Osteocyte (in vitro differentiated cells): ENCODE results near the gene HEXIM1. TPM values are rescaled to one million over a fixed set of nuclear protein-coding genes. Genes with fewer than 3 reads are reported as not detected.

Experiments used
- DNase-seq: peaks from one replicate; pipeline ENCODE4 v3.0.0; 2021; ENCODE audit warnings: mixed read lengths; ENCODE audit not compliant: unreplicated experiment; ENCODE audit errors: extremely low spot score
- H3K27ac Mint-ChIP-seq: one replicate; pipeline ENCODE4 v1.8.0; 2021; ENCODE audit warnings: mild to moderate bottlenecking, mixed read lengths; ENCODE audit not compliant: unreplicated experiment
- H3K27me3 Mint-ChIP-seq: one replicate; pipeline ENCODE4 v1.8.0; 2021; ENCODE audit warnings: mixed read lengths; ENCODE audit not compliant: unreplicated experiment
- H3K36me3 Mint-ChIP-seq: one replicate; pipeline ENCODE4 v1.8.0; 2021; ENCODE audit warnings: mixed read lengths; ENCODE audit not compliant: unreplicated experiment
- H3K4me1 Mint-ChIP-seq: one replicate; pipeline ENCODE4 v1.8.0; 2021; ENCODE audit warnings: mixed read lengths; ENCODE audit not compliant: unreplicated experiment
- H3K4me3 Mint-ChIP-seq: one replicate; pipeline ENCODE4 v1.8.0; 2021; ENCODE audit warnings: mild to moderate bottlenecking, moderate library complexity, mixed read lengths; ENCODE audit not compliant: unreplicated experiment
- H3K9me3 Mint-ChIP-seq: one replicate; pipeline ENCODE4 v1.8.0; 2021; ENCODE audit warnings: mixed read lengths; ENCODE audit not compliant: unreplicated experiment
- total RNA-seq: library from RNA; stranded (reverse); gene quantifications from 2 replicates; pipeline ENCODE4 v1.2.1, GENCODE V29; 2021
- TF ChIP-seq, protein P1 (sequence below): fragments of 200-600 bp; sonication (generic); IDR thresholded peaks from 2 replicates; pipeline ENCODE4 v1.5.0; 2021; ENCODE audit warnings: antibody characterized with exemption, mild to moderate bottlenecking, moderate library complexity

HEXIM1 gene
- total RNA-seq, 1 donor from 2014 or later: 44.5 TPM

DNA sequence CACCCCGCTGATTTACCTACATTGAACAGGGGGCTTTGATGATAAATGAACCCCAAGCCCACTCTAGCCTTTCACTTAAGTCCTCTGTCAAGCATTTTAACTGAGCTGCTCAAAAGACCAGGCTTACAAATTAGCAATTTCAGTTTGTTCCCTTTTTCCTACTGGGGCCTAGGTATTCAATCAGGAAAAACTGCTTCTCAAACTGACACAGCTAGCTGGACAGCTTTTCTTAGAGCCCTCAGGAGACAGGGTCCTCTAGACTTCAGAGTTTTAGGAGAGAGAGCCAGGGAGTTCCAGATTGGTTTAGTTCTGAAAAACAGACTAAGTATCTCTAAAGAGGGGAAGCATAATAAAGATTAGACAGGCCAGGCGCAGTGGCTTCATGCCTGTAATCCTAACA, 7.2 kb downstream of the HEXIM1 start:
- Mint-ChIP-seq H3K4me3 (no peak overlapping the region), H3K36me3 (peaks cover 3% of the 10 kb centered on the region), H3K4me1 (peaks cover 43% of the 10 kb centered on the region), H3K27me3 (no peaks in the 10 kb centered on the region), H3K27ac (peak overlapping the region; percentile 70), H3K9me3 (no peaks in the 10 kb centered on the region)
- DNase-seq: no peak
- TF ChIP-seq, protein P1, sequence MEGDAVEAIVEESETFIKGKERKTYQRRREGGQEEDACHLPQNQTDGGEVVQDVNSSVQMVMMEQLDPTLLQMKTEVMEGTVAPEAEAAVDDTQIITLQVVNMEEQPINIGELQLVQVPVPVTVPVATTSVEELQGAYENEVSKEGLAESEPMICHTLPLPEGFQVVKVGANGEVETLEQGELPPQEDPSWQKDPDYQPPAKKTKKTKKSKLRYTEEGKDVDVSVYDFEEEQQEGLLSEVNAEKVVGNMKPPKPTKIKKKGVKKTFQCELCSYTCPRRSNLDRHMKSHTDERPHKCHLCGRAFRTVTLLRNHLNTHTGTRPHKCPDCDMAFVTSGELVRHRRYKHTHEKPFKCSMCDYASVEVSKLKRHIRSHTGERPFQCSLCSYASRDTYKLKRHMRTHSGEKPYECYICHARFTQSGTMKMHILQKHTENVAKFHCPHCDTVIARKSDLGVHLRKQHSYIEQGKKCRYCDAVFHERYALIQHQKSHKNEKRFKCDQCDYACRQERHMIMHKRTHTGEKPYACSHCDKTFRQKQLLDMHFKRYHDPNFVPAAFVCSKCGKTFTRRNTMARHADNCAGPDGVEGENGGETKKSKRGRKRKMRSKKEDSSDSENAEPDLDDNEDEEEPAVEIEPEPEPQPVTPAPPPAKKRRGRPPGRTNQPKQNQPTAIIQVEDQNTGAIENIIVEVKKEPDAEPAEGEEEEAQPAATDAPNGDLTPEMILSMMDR: no peak

DNA sequence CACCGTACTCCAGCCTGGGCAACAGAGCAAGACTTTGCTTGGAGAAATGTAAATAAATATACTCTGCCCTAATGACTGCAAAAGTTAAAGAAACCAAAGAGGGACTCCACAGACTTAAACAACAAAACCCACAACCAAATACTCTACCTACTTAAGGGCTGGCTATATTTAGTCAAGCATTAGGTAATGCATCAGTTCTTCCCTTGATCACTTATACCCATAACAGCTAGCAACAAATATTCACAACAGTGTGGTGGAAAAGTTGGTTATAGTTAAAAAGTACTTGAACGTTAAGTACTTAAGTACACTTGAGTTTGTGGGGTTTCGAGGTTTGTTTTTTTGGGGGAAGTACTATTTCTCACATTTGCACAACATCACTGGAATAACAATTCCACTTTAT, 8.0 kb downstream of the HEXIM1 start:
- Mint-ChIP-seq H3K27me3 (no peaks in the 10 kb centered on the region), H3K36me3 (peaks cover 3% of the 10 kb centered on the region), H3K27ac (peak overlapping the region; percentile 34), H3K9me3 (no peaks in the 10 kb centered on the region), H3K4me3 (no peak overlapping the region), H3K4me1 (peaks cover 39% of the 10 kb centered on the region)
- DNase-seq: no peak
- TF ChIP-seq, protein P1: no peak

DNA sequence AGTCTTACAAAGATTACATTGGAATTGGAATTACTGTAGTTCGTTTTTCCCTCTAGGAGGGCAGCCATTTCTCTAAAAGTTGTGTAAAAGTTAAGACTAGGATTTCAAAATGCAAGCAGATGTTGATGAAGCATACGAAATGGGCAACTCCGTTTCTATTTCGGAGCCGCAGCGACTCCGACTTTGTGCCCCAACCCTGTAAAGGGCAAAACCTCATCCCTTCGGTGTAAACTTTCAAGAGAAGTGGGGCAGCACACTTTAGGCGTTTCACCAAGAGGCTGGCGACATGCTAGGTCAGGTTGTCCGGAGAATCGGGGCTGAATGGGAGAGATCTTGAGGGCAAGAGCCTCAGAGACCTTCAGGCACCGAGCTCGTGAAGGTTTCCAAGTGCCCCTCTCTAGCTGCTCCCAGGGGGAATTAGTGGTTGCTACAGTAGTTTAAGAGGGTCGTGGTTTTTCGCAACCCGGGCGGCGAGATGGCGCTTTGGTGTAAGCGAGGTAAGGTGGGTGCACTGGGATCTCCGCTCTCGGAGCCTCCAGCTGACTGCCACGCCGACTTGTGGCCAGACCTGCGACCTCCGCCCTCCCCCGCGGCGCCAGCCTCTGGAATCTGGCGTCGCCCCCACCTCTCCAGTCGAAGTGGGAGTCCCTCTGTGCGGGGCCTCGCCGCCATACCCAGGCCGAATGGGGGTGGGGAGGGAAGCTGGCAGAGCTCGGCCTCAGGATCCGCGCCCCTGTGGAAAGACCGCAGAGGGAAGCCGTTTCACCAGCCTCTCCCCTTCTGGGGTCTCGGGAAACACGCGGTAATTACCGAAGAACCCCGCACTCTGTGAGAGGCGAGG, 12.4 kb downstream of the HEXIM1 start:
- Mint-ChIP-seq H3K4me3 (peak overlapping the region; percentile 99), H3K36me3 (peaks cover 3% of the 10 kb centered on the region), H3K27ac (peak overlapping the region; percentile 99), H3K4me1 (peaks cover 41% of the 10 kb centered on the region), H3K9me3 (no peaks in the 10 kb centered on the region), H3K27me3 (no peaks in the 10 kb centered on the region)
- no peak for DNase-seq
- TF ChIP-seq, protein P1: peak; percentile 23

DNA sequence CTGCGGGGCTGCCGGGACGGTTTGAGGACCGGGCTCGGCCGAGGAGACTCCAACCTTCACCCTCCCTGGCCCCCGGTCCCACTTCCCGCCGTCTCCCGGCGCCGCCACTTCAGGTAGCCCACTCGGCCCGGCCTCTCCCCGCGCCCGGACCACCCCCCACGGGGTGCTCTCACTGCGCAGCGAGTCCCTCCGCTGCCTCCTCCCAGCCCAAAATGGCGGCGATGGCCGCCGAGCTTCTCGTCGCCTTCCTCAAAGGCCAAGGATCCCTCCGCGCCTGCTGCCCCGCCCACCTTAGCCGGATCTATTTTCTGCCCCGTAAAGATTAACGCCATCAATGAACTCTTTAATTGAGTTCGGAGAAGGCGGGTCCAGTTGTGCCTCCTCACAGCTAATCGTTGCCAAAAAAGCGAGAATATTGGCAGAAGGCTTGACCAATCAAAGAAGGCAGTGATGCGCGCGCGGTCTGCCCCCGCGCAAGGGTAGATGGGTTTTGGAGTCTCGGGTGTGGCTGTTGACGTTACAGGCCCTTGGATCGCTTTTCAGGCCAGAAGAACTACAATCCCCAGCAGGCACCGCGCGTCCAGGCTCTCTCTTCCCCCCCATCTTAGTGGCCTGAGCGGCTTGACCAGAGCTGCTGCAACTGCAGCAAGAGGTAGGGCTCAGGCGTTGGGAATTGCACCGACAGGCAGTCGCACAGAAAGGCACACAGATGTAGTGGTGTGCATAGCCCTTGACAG, 13.2 kb downstream of the HEXIM1 start, which contains the start of gene HEXIM2:
Gene HEXIM2 (plus strand): TSS at position 588 of the 737 bp plus-strand sequence. CDS start 919 bp downstream, outside the sequence.
- Mint-ChIP-seq H3K9me3 (no peaks in the 10 kb centered on the region), H3K27ac (peak within 1 kb of the TSS; percentile 99), H3K4me3 (peak within 1 kb of the TSS; percentile 99), H3K4me1 (peaks cover 38% of the 10 kb centered on the region), H3K27me3 (no peaks in the 10 kb centered on the region), H3K36me3 (peaks cover 3% of the 10 kb centered on the region)
- peak; percentile 99 for DNase-seq
- TF ChIP-seq, protein P1: no peak
